WTC11 (cell line): ENCODE measurements around the gene ZFHX3. TPM values are rescaled to one million over a fixed set of nuclear protein-coding genes. Genes with fewer than 3 reads are reported as not detected.

ENCODE experiments used
- ATAC-seq: fragments of 200-7000 bp; cut with Tn5 transposase; 2 replicates; pipeline ENCODE4 v1.10.0; 2021; ENCODE audit warnings: mild to moderate bottlenecking, moderate library complexity
- CTCF ChIA-PET: fragments of 300-600 bp; sonication (Branson Sonifier 250); formaldehyde crosslinking; loops from one replicate; lab custom pipeline; 2021; ENCODE audit warnings: antibody characterized with exemption; lab: Charles Lee
- POLR2A ChIA-PET: fragments of 350-600 bp; sonication (Branson Sonifier 250); formaldehyde crosslinking; loops from one replicate; lab custom pipeline; 2021; ENCODE audit warnings: antibody characterized with exemption; lab: Charles Lee
- DNase-seq: peaks from one replicate; pipeline ENCODE4 v3.0.0; 2021; ENCODE audit warnings: low spot score
- H3K27ac Mint-ChIP-seq: 2 replicates; pipeline ENCODE4 v1.8.0; 2021; ENCODE audit warnings: mixed read lengths
- H3K27me3 Mint-ChIP-seq: 2 replicates; pipeline ENCODE4 v1.8.0; 2021; ENCODE audit warnings: low read depth, mild to moderate bottlenecking, moderate library complexity, mixed read lengths
- H3K36me3 Mint-ChIP-seq: 2 replicates; pipeline ENCODE4 v1.8.0; 2021; ENCODE audit warnings: mixed read lengths
- H3K4me1 Mint-ChIP-seq: 2 replicates; pipeline ENCODE4 v1.8.0; 2022; ENCODE audit warnings: mixed read lengths
- H3K4me3 Mint-ChIP-seq: 2 replicates; pipeline ENCODE4 v1.8.0; 2021; ENCODE audit warnings: mild to moderate bottlenecking, moderate library complexity, mixed read lengths
- H3K9me3 Mint-ChIP-seq: 2 replicates; pipeline ENCODE4 v1.8.0; 2021; ENCODE audit warnings: mixed read lengths
- AFF4 ChIP-seq: sonication (generic); formaldehyde crosslinking; IDR thresholded peaks from 2 replicates; pipeline ENCODE4 v1.8.1; 2023; ENCODE audit warnings: mild to moderate bottlenecking, missing genetic modification reagents, borderline replicate concordance
- AR ChIP-seq: fragments of 250-450 bp; sonication (Bioruptor Pico); IDR thresholded peaks from 2 replicates; pipeline ENCODE4 v1.9.0; 2021; ENCODE audit warnings: mild to moderate bottlenecking
- ATF3 ChIP-seq: sonication (generic); formaldehyde crosslinking; conservative IDR thresholded peaks from 2 replicates; pipeline ENCODE4 v1.8.1; 2022; ENCODE audit warnings: mild to moderate bottlenecking, missing genetic modification reagents
- FOXJ3 ChIP-seq: sonication (generic); formaldehyde crosslinking; IDR thresholded peaks from 2 replicates; pipeline ENCODE4 v1.9.0; 2021; ENCODE audit warnings: missing genetic modification reagents, mild to moderate bottlenecking, borderline replicate concordance
- GTF2I ChIP-seq: fragments of 250-450 bp; sonication (Bioruptor Pico); conservative IDR thresholded peaks from 2 replicates; pipeline ENCODE4 v1.4.0; 2021; ENCODE audit warnings: mild to moderate bottlenecking
- IRF2 ChIP-seq: sonication (generic); formaldehyde crosslinking; IDR thresholded peaks from 2 replicates; pipeline ENCODE4 v1.8.0; 2022; ENCODE audit warnings: low read depth, missing genetic modification reagents, borderline replicate concordance
- JAZF1 ChIP-seq: fragments of 250-450 bp; sonication (Bioruptor Pico); IDR thresholded peaks from 2 replicates; pipeline ENCODE4 v1.9.0; 2021; ENCODE audit warnings: moderate library complexity, mild to moderate bottlenecking, inconsistent platforms
- SMAD4 ChIP-seq: sonication (generic); formaldehyde crosslinking; IDR thresholded peaks from 2 replicates; pipeline ENCODE4 v1.8.0; 2022; ENCODE audit warnings: mild to moderate bottlenecking, missing genetic modification reagents
- SP1 ChIP-seq: sonication (generic); formaldehyde crosslinking; conservative IDR thresholded peaks from 2 replicates; pipeline ENCODE4 v1.8.1; 2022; ENCODE audit warnings: missing genetic modification reagents
- TEAD1 ChIP-seq: sonication (generic); formaldehyde crosslinking; IDR thresholded peaks from 2 replicates; pipeline ENCODE4 v1.8.0; 2022; ENCODE audit warnings: mild to moderate bottlenecking, missing genetic modification reagents
- TEAD4 ChIP-seq: sonication (generic); formaldehyde crosslinking; IDR thresholded peaks from 2 replicates; pipeline ENCODE4 v1.8.0; 2022; ENCODE audit warnings: mild to moderate bottlenecking, missing genetic modification reagents
- TP53 ChIP-seq: sonication (generic); formaldehyde crosslinking; IDR thresholded peaks from 2 replicates; pipeline ENCODE4 v1.8.1; 2023; ENCODE audit warnings: mild to moderate bottlenecking, missing genetic modification reagents
- ZBTB43 ChIP-seq: sonication (generic); formaldehyde crosslinking; IDR thresholded peaks from 2 replicates; pipeline ENCODE4 v1.8.1; 2023; ENCODE audit warnings: mild to moderate bottlenecking, missing genetic modification reagents
- ZMAT4 ChIP-seq: fragments of 250-450 bp; sonication (Bioruptor Pico); IDR thresholded peaks from 2 replicates; pipeline ENCODE4 v1.9.0; 2021; ENCODE audit warnings: mild to moderate bottlenecking
- ZNF263 ChIP-seq: sonication (generic); formaldehyde crosslinking; IDR thresholded peaks from 2 replicates; pipeline ENCODE4 v1.8.1; 2022; ENCODE audit warnings: low read depth, mild to moderate bottlenecking, moderate library complexity, missing genetic modification reagents
- ZNF396 ChIP-seq: fragments of 250-450 bp; sonication (Bioruptor Pico); IDR thresholded peaks from 2 replicates; pipeline ENCODE4 v1.8.0; 2021; ENCODE audit warnings: mild to moderate bottlenecking, moderate library complexity, borderline replicate concordance
- ZNF512 ChIP-seq: sonication (generic); formaldehyde crosslinking; IDR thresholded peaks from 2 replicates; pipeline ENCODE4 v1.8.1; 2022; ENCODE audit warnings: missing genetic modification reagents, borderline replicate concordance
- ZNF671 ChIP-seq: fragments of 250-450 bp; sonication (Bioruptor Pico); IDR thresholded peaks from 2 replicates; pipeline ENCODE4 v1.8.0; 2021; ENCODE audit warnings: mild to moderate bottlenecking
- total RNA-seq: library from RNA; stranded (reverse); gene quantifications from 3 replicates; pipeline ENCODE4 v1.2.3, GENCODE V29; 2021

The ZFHX3 gene
- total RNA-seq, 1 experiment from 2014 or later: 5.7 TPM

GRCh38 chr16:72814226-72814625 is 233.7 kb downstream of the ZFHX3 start:
- CTCF ChIA-PET: interaction anchor here (1.0 to 1.3 kb wide), 2 partner anchors 18 to 311 kb away, joined by 3 to 5 read pairs; no protein-coding TSS in a partner anchor

GRCh38 chr16:72812672-72813071 is 235.3 kb downstream of the ZFHX3 start:
- Mint-ChIP-seq H3K36me3 (no peaks in the 10 kb centered on the region), H3K9me3 (no peaks in the 10 kb centered on the region), H3K27ac (no peak overlapping the region), H3K4me3 (no peak overlapping the region), H3K27me3 (no peaks in the 10 kb centered on the region), H3K4me1 (no peaks in the 10 kb centered on the region)
- ATAC-seq (no peak), DNase-seq (no peak)
- TF ChIP-seq FOXJ3 (CRISPR knock-in tag) (no peak), ATF3 (CRISPR knock-in tag) (no peak), ZNF512 (CRISPR knock-in tag) (no peak), TEAD1 (CRISPR knock-in tag) (no peak), SP1 (CRISPR knock-in tag) (no peak)
- ChIA-PET CTCF (interaction anchor here (2.2 kb wide), 1 partner anchor 20 kb away, joined by 13 read pairs; no protein-coding TSS in a partner anchor), POLR2A (no interaction called here)

More at GRCh38 chr16:72814226-72814625, 233.7 kb downstream of the ZFHX3 start:
- TF ChIP-seq ZNF671 (CRISPR knock-in tag) (no peak), ZNF263 (CRISPR knock-in tag) (no peak), IRF2 (CRISPR knock-in tag) (no peak), TEAD1 (CRISPR knock-in tag) (no peak), GTF2I (no peak), ZMAT4 (CRISPR knock-in tag) (no peak), AFF4 (CRISPR knock-in tag) (no peak), ZBTB43 (no peak)
- no peak overlapping the region for H3K27ac Mint-ChIP-seq
- no peaks in the 10 kb centered on the region for H3K27me3 Mint-ChIP-seq
- no peaks in the 10 kb centered on the region for H3K36me3 Mint-ChIP-seq
- no peaks in the 10 kb centered on the region for H3K4me1 Mint-ChIP-seq
- H3K9me3 Mint-ChIP-seq: no peaks in the 10 kb centered on the region
- no peak overlapping the region for H3K4me3 Mint-ChIP-seq
- ATAC-seq (no peak), DNase-seq (no peak)
- POLR2A ChIA-PET: no interaction called here

GRCh38 chr16:72811876-72812275 is 236.1 kb downstream of the ZFHX3 start:
- Mint-ChIP-seq H3K27me3 (no peaks in the 10 kb centered on the region), H3K36me3 (no peaks in the 10 kb centered on the region), H3K4me3 (no peak overlapping the region), H3K27ac (no peak overlapping the region; the same call in 1 of the 2 replicates), H3K9me3 (no peaks in the 10 kb centered on the region), H3K4me1 (peaks cover 5% of the 10 kb centered on the region)
- CTCF ChIA-PET: interaction anchor here (0.8 to 2.2 kb wide), 2 partner anchors 21 to 45 kb away, joined by 4 to 13 read pairs; no protein-coding TSS in a partner anchor
- no peak for DNase-seq
- no peak for ATAC-seq
- POLR2A ChIA-PET: no interaction called here
- TF ChIP-seq AR: no peak
- TF ChIP-seq FOXJ3 (CRISPR knock-in tag): no peak
- TF ChIP-seq TEAD4 (CRISPR knock-in tag): no peak
- no peak for TF ChIP-seq ZNF396 (CRISPR knock-in tag)
- no peak for TF ChIP-seq JAZF1
- TF ChIP-seq SMAD4 (CRISPR knock-in tag): no peak
- no peak for TF ChIP-seq TP53 (CRISPR knock-in tag)
